H1 (cell line): ENCODE measurements around the gene LRRTM2. TPM values are rescaled to one million over a fixed set of nuclear protein-coding genes. Genes with fewer than 3 reads are reported as not detected.

Experiments
- CTCF ChIA-PET: fragments of 300-600 bp; sonication (Branson Sonifier 250); formaldehyde crosslinking; loops from one replicate; lab custom pipeline; 2021; ENCODE audit not compliant: partially characterized antibody; lab: Charles Lee
- POLR2A ChIA-PET: fragments of 300-600 bp; sonication (Branson Sonifier 250); formaldehyde crosslinking; loops from one replicate; lab custom pipeline; 2021; ENCODE audit warnings: inconsistent platforms; ENCODE audit not compliant: partially characterized antibody; lab: Charles Lee
- DNase-seq, 2 experiments: peaks; one replicate each; pipeline versions ENCODE4 v3.0.0 to v3.0.0-alpha.2; 2010 to 2022; ENCODE audit warnings: low spot score in 2 of 2, low read depth in 1 of 2, mixed read lengths in 1 of 2
- FAIRE-seq: peaks from 2 replicates; lab custom pipeline; 2011; peaks lifted over from hg19 to GRCh38; lab: Jason Lieb, UNC
- H2AFZ ChIP-seq: 2 replicates; pipeline ENCODE4 v1.8.1; 2012; ENCODE audit warnings: low read length, inconsistent platforms
- H2AK5ac ChIP-seq: 2 replicates; pipeline ENCODE4 v1.6.1; 2013; ENCODE audit warnings: low read depth, low read length
- H2BK120ac ChIP-seq: replicated peaks from 2 replicates; pipeline ENCODE3; 2013; ENCODE audit warnings: low read depth, low read length, inconsistent platforms
- H2BK12ac ChIP-seq: 2 replicates; pipeline ENCODE4 v1.6.1; 2013; ENCODE audit warnings: low read depth, low read length
- H2BK15ac ChIP-seq: 2 replicates; pipeline ENCODE4 v1.6.1; 2013; ENCODE audit warnings: low read length
- H2BK20ac ChIP-seq: 2 replicates; pipeline ENCODE4 v1.6.1; 2013; ENCODE audit warnings: low read length
- H2BK5ac ChIP-seq: 2 replicates; pipeline ENCODE4 v1.6.1; 2013; ENCODE audit warnings: low read depth, low read length
- H3K14ac ChIP-seq: 2 replicates; pipeline ENCODE4 v1.6.1; 2013; ENCODE audit warnings: inconsistent platforms; ENCODE audit not compliant: insufficient read length
- H3K18ac ChIP-seq: 2 replicates; pipeline ENCODE4 v1.6.1; 2013; ENCODE audit warnings: low read length; ENCODE audit errors: extremely low read depth
- H3K23ac ChIP-seq: 2 replicates; pipeline ENCODE4 v1.6.1; 2013; ENCODE audit warnings: inconsistent platforms; ENCODE audit not compliant: insufficient read length
- H3K23me2 ChIP-seq: 2 replicates; pipeline ENCODE4 v1.6.1; 2013; ENCODE audit warnings: low read depth, low read length
- H3K27ac ChIP-seq: 2 replicates; pipeline ENCODE4 v1.6.1; 2011; ENCODE audit warnings: low read depth, low read length, inconsistent platforms
- H3K27me3 ChIP-seq, 4 experiments: replicated peaks in 1 of 4; 1 replicate in 1 of 4; 2 replicates in 3 of 4; pipeline versions ENCODE4 v1.6.1 to v1.8.1; 2011 to 2013; ENCODE audit warnings: low read length in 3 of 4, mild to moderate bottlenecking in 3 of 4, inconsistent platforms in 2 of 4, mixed read lengths in 2 of 4, moderate library complexity in 1 of 4; ENCODE audit not compliant: control insufficient read depth in 3 of 4, insufficient read depth in 3 of 4; ENCODE audit errors: extremely low read depth in 1 of 4
- H3K36me3 ChIP-seq, 4 experiments: 2 replicates each; pipeline versions ENCODE4 v1.6.1 to v1.8.1; 2011 to 2013; ENCODE audit warnings: mild to moderate bottlenecking in 4 of 4, low read length in 3 of 4, moderate library complexity in 2 of 4, control low read depth in 1 of 4, inconsistent platforms in 1 of 4; ENCODE audit not compliant: insufficient read depth in 4 of 4, control insufficient read depth in 2 of 4
- H3K4ac ChIP-seq: replicated peaks from 2 replicates; pipeline ENCODE3; 2013; ENCODE audit warnings: low read length, low read depth, mixed read lengths, inconsistent platforms; ENCODE audit not compliant: insufficient read length
- H3K4me1 ChIP-seq, 4 experiments: replicated peaks in 1 of 4; 1 replicate in 1 of 4; 2 replicates in 3 of 4; pipeline versions ENCODE4 v1.6.1 to v1.8.1; 2011 to 2013; ENCODE audit warnings: low read length in 3 of 4, inconsistent platforms in 2 of 4, mixed read lengths in 1 of 4; ENCODE audit not compliant: insufficient read depth in 4 of 4, control insufficient read depth in 3 of 4
- H3K4me2 ChIP-seq, 2 experiments: 2 replicates each; pipeline versions ENCODE4 v1.6.1 to v1.8.1; 2011 to 2013; ENCODE audit warnings: low read depth in 2 of 2, low read length in 2 of 2, control low read depth in 1 of 2, inconsistent platforms in 1 of 2, mild to moderate bottlenecking in 1 of 2; ENCODE audit not compliant: insufficient read depth in 1 of 2
- H3K4me3 ChIP-seq, 4 experiments: fragments of 200-600, 300-600 bp in 1 of 4; sonication (generic), shearing (Covaris generic), sonication (Bioruptor Twin) in 1 of 4; 2 replicates each; pipeline versions ENCODE4 v1.5.1 to v1.8.1; 2011 to 2016; ENCODE audit warnings: low read length in 4 of 4, low read depth in 3 of 4, control low read depth in 2 of 4, inconsistent platforms in 2 of 4, mild to moderate bottlenecking in 2 of 4, mixed read lengths in 1 of 4, moderate library complexity in 1 of 4; ENCODE audit not compliant: insufficient read depth in 2 of 4; ENCODE audit errors: extremely low read depth in 1 of 4
- H3K56ac ChIP-seq: replicated peaks from 2 replicates; pipeline ENCODE3; 2013; ENCODE audit warnings: low read depth, mild to moderate bottlenecking, mixed read lengths, low read length, inconsistent platforms; ENCODE audit not compliant: insufficient read length
- H3K79me1 ChIP-seq: 2 replicates; pipeline ENCODE4 v1.6.1; 2013; ENCODE audit warnings: low read depth, low read length, control low read depth
- H3K79me2 ChIP-seq, 2 experiments: 2 replicates each; pipeline versions ENCODE4 v1.6.1 to v1.8.1; 2012 to 2013; ENCODE audit warnings: low read length in 2 of 2, mild to moderate bottlenecking in 2 of 2, inconsistent platforms in 1 of 2; ENCODE audit not compliant: insufficient read depth in 2 of 2, control insufficient read depth in 1 of 2
- H3K9ac ChIP-seq, 4 experiments: replicated peaks in 1 of 4; 1 replicate in 1 of 4; 2 replicates in 3 of 4; pipeline versions ENCODE4 v1.6.1 to v1.8.1; 2011 to 2013; ENCODE audit warnings: low read depth in 3 of 4, low read length in 3 of 4, control low read depth in 2 of 4, mild to moderate bottlenecking in 2 of 4, moderate library complexity in 2 of 4, inconsistent platforms in 1 of 4; ENCODE audit errors: extremely low read depth in 1 of 4
- H3K9me3 ChIP-seq, 2 experiments: 2 replicates each; pipeline versions ENCODE4 v1.6.1 to v1.8.1; 2012 to 2013; ENCODE audit warnings: mild to moderate bottlenecking in 2 of 2, moderate library complexity in 2 of 2, control low read depth in 1 of 2, inconsistent platforms in 1 of 2, low read depth in 1 of 2, low read length in 1 of 2, mixed read lengths in 1 of 2; ENCODE audit not compliant: insufficient read depth in 2 of 2
- H4K20me1 ChIP-seq, 2 experiments: replicated peaks in 1 of 2; 2 replicates each; pipeline versions ENCODE3 to v1.8.1; 2011 to 2013; ENCODE audit warnings: inconsistent platforms in 2 of 2, low read length in 2 of 2, mild to moderate bottlenecking in 1 of 2; ENCODE audit not compliant: insufficient read depth in 2 of 2, control insufficient read depth in 1 of 2
- H4K5ac ChIP-seq: 2 replicates; pipeline ENCODE4 v1.6.1; 2013; ENCODE audit warnings: low read length, low read depth, mixed read lengths, inconsistent platforms; ENCODE audit not compliant: insufficient read length
- H4K8ac ChIP-seq: 2 replicates; pipeline ENCODE4 v1.8.0; 2013; ENCODE audit warnings: mild to moderate bottlenecking, moderate library complexity, low read length, inconsistent platforms; ENCODE audit not compliant: insufficient read depth; ENCODE audit errors: extremely low read depth
- H4K91ac ChIP-seq: replicated peaks from 2 replicates; pipeline ENCODE3; 2013; ENCODE audit warnings: low read length, mixed read lengths, inconsistent platforms; ENCODE audit not compliant: insufficient read length
- BRCA1 ChIP-seq: IDR thresholded peaks from 2 replicates; pipeline ENCODE4 v1.6.1; 2012; ENCODE audit warnings: low read depth, low read length, improper control_type of control experiment
- CBX5 ChIP-seq: fragments of 300-800, 300-1000 bp; sonication (generic); IDR thresholded peaks from 2 replicates; pipeline ENCODE4 v1.7.1; 2016; ENCODE audit warnings: antibody characterized with exemption, low read length, low read depth
- CTBP2 ChIP-seq: IDR thresholded peaks from 2 replicates; pipeline ENCODE4 v1.7.0; 2011; ENCODE audit warnings: borderline replicate concordance, mild to moderate bottlenecking, moderate library complexity, mixed read lengths, low read length; ENCODE audit not compliant: insufficient read depth, insufficient read length
- NANOG ChIP-seq: IDR thresholded peaks from 2 replicates; pipeline ENCODE4 v1.6.1; 2011; ENCODE audit warnings: low read length, low read depth, mild to moderate bottlenecking, inconsistent platforms; ENCODE audit not compliant: insufficient read depth, poor library complexity, severe bottlenecking
- WGBS, 2 experiments: shearing (Covaris generic) in 1 of 2; methylation state at CpG; one replicate each; pipeline versions ENCODE4 v1.1.6 to v1.1.7; 2013 to 2015; ENCODE audit warnings: low lambda C conversion rate in 2 of 2, mixed read lengths in 2 of 2, inconsistent platforms in 1 of 2, low coverage in 1 of 2, missing lambda C conversion rate in 1 of 2; ENCODE audit not compliant: insufficient replicate concordance in 2 of 2, insufficient coverage in 1 of 2, insufficient read length in 1 of 2; ENCODE audit errors: extremely low coverage in 1 of 2, missing lambda C conversion rate in 1 of 2; 5-methylcytosine and 5-hydroxymethylcytosine counted together
- polyA plus RNA-seq, 7 experiments: library from polyadenylated mRNA; depleted of rRNA in 3 of 7; stranded (reverse) in 5 of 7; unstranded in 2 of 7; fragments of >200 nt in 5 of 7; fragments of 200-250 nt in 2 of 7; gene quantifications; 1 replicate in 5 of 7; 2 replicates in 1 of 7; 4 replicates in 1 of 7; pipeline versions ENCODE4 v1.2.1 to v1.2.3, GENCODE V29; 2011 to 2013; ENCODE audit warnings: missing spikeins in 2 of 7, mixed read lengths in 2 of 7
- total RNA-seq: library from RNA; stranded (reverse); fragmentation: NEBNext Ultra II Directional; extraction: Animal tissue kit (Norgen Biotek cat#: 25700); gene quantifications from 2 replicates; pipeline ENCODE4 v1.2.1, GENCODE V29; 2021
- TF ChIP-seq, protein P1 (sequence below): IDR thresholded peaks from 2 replicates; pipeline ENCODE4 v1.6.1; 2012; ENCODE audit warnings: low read length, inconsistent platforms

LRRTM2 gene
- total and polyA plus RNA-seq, 2 of the 8 experiments (the other 6 are each of a cell fraction or from before 2014, with no cell fraction given), result not detected

DNA sequence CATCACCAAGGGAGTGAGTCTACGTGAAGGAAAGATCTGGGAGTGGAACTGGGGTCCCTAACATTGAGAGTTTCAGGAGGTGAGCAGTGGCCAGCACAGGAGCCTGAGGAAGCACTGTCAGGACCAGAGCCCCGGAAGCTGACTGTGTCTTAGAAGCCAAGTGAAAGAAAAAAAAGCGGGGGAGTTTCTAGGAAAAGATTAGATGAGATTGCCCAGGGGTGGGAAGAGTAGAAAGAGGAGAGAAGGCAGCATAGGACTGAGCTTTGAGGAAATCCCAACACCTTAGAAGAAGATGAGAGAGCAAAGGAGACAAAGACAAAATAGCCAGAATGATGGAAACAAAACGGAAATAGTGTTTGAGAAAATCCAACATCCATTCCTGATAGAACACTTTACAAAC lies 37.0 kb upstream of the LRRTM2 start:
- no peak overlapping the region for H2AK5ac ChIP-seq
- no peak overlapping the region for H4K8ac ChIP-seq
- no peak overlapping the region for H2BK12ac ChIP-seq
- no peak overlapping the region for H3K18ac ChIP-seq
- no peak overlapping the region for H3K23ac ChIP-seq
- H4K20me1 ChIP-seq, result peaks cover 0 to 2% of the 10 kb centered on the region in 2 experiments
- H2BK20ac ChIP-seq, result no peak overlapping the region
- no peak overlapping the region for H3K4me3 ChIP-seq
- no peak overlapping the region for H3K4me2 ChIP-seq
- H3K9me3 ChIP-seq, result no peaks in the 10 kb centered on the region
- no peak overlapping the region for H2BK120ac ChIP-seq
- ChIA-PET POLR2A (no interaction called here), CTCF (interaction anchor here (1.2 to 2.0 kb wide), 2 partner anchors 20 to 122 kb away, joined by 3 to 6 read pairs; no protein-coding TSS in a partner anchor)
- no peaks in the 10 kb centered on the region for H3K79me1 ChIP-seq
- no peak overlapping the region for H4K5ac ChIP-seq
- no peak for FAIRE-seq
- no peak overlapping the region for H2BK15ac ChIP-seq
- H3K4ac ChIP-seq, result no peak overlapping the region
- no peak overlapping the region for H2BK5ac ChIP-seq
- 85% methylated on average over 4 of the region's 4 CpGs; no CpG with 5 or more reads in 1 of the 2 experiments for WGBS, 2 experiments
- H3K14ac ChIP-seq, result no peak overlapping the region
- H3K27me3 ChIP-seq, result no peaks in the 10 kb centered on the region
- H3K4me1 ChIP-seq, result no peaks in the 10 kb centered on the region
- H3K56ac ChIP-seq, result no peak overlapping the region
- H3K23me2 ChIP-seq, result no peaks in the 10 kb centered on the region
- no peak overlapping the region for H4K91ac ChIP-seq
- TF ChIP-seq NANOG (no peak), CTBP2 (no peak), CBX5 (no peak), BRCA1 (no peak)
- TF ChIP-seq, protein P1, sequence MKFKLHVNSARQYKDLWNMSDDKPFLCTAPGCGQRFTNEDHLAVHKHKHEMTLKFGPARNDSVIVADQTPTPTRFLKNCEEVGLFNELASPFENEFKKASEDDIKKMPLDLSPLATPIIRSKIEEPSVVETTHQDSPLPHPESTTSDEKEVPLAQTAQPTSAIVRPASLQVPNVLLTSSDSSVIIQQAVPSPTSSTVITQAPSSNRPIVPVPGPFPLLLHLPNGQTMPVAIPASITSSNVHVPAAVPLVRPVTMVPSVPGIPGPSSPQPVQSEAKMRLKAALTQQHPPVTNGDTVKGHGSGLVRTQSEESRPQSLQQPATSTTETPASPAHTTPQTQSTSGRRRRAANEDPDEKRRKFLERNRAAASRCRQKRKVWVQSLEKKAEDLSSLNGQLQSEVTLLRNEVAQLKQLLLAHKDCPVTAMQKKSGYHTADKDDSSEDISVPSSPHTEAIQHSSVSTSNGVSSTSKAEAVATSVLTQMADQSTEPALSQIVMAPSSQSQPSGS, result no peak
- TF ChIP-seq, all 59 proteins: peak for 0
- Histone ChIP-seq H2AFZ (no peak overlapping the region), H3K27ac (no peak overlapping the region), H3K9ac (no peak overlapping the region), H3K79me2 (no peaks in the 10 kb centered on the region), H3K36me3 (peaks cover 0 to 18% (median 2%) of the 10 kb centered on the region in 4 experiments; a peak in 4 of 8 replicates)
- no peak for DNase-seq
